GM12891 (cell line): Measurements from ENCODE around the gene ADAMTS8.

ENCODE experiments used
- PAX5 ChIP-seq: IDR thresholded peaks from 2 replicates; pipeline ENCODE4 v1.6.1; 2011; ENCODE audit warnings: low read length, moderate library complexity, mild to moderate bottlenecking; ENCODE audit not compliant: insufficient read depth, severe bottlenecking
- POLR2A ChIP-seq: IDR thresholded peaks from 2 replicates; pipeline ENCODE4 v1.6.1; 2011; ENCODE audit warnings: low read depth, low read length, control low read depth
- POLR2AphosphoS5 ChIP-seq: IDR thresholded peaks from 2 replicates; pipeline ENCODE4 v1.6.1; 2011; ENCODE audit warnings: low read depth, low read length, control low read depth
- POU2F2 ChIP-seq: IDR thresholded peaks from 2 replicates; pipeline ENCODE4 v1.6.1; 2011; ENCODE audit warnings: low read depth, mild to moderate bottlenecking, control low read depth, low read length, moderate library complexity
- SPI1 ChIP-seq: IDR thresholded peaks from 2 replicates; pipeline ENCODE4 v1.6.1; 2011; ENCODE audit warnings: low read depth, low read length, control low read depth
- TAF1 ChIP-seq: IDR thresholded peaks from 2 replicates; pipeline ENCODE4 v1.6.1; 2011; ENCODE audit warnings: low read depth, low read length, control low read depth

DNA sequence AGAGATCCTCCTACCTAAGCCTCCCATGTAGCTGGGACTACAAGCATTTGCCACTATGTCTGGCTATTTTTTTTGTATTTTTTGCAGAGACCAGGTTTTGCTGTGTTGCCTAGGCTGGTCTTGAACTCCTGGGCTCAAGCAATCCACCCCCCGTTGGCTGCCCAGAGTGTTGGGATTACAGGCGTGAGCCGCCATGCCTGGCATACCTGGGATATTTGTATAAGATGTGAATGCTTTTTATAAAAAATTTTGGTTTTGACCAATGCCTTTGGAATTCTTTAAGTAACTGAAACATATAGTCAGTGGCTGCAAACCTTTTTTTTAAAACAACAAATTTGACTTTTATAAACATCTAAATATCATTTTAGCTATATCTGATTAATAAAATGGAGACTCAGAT, 42.4 kb downstream of the ADAMTS8 start:
- TF ChIP-seq POLR2A (no peak), PAX5 (no peak), POLR2AphosphoS5 (no peak), SPI1 (no peak), TAF1 (no peak), POU2F2 (no peak)
